KMS-11 (cell line): ENCODE measurements around the gene SLC38A6.
"Not testable (repeated sequence)": the region's sequence is repeated elsewhere in the genome, so short reads cannot be mapped to it uniquely, and the experiment has no call there.

Source experiments
- H2AFZ ChIP-seq: fragments of 200-600 bp; sonication (generic); 2 replicates; pipeline ENCODE4 v1.6.1; 2016; ENCODE audit warnings: antibody characterized with exemption, mixed run types, low read depth
- H3K27ac ChIP-seq: fragments of 200-600 bp; sonication (generic); 2 replicates; pipeline ENCODE4 v1.6.1; 2016; ENCODE audit warnings: mild to moderate bottlenecking, mixed run types
- H3K27me3 ChIP-seq: fragments of 200-600 bp; sonication (generic); 2 replicates; pipeline ENCODE4 v1.6.1; 2017; ENCODE audit warnings: mild to moderate bottlenecking, low read depth, mixed run types, moderate library complexity; ENCODE audit not compliant: insufficient read depth
- H3K36me3 ChIP-seq: fragments of 200-600 bp; sonication (generic); 2 replicates; pipeline ENCODE4 v1.6.1; 2017; ENCODE audit warnings: mild to moderate bottlenecking, mixed run types; ENCODE audit not compliant: insufficient read depth
- H3K4me1 ChIP-seq: fragments of 200-600 bp; sonication (generic); 2 replicates; pipeline ENCODE4 v1.6.1; 2016; ENCODE audit warnings: mild to moderate bottlenecking, low read depth, mixed run types; ENCODE audit not compliant: poor library complexity, severe bottlenecking
- H3K4me2 ChIP-seq: fragments of 200-600 bp; sonication (generic); 2 replicates; pipeline ENCODE4 v1.7.0; 2016; ENCODE audit warnings: mild to moderate bottlenecking, mixed run types
- H3K4me3 ChIP-seq: fragments of 200-600 bp; sonication (generic); IDR thresholded peaks from 2 replicates; pipeline ENCODE4 v1.6.1; 2017; ENCODE audit warnings: low read depth, low read length, mixed read lengths; ENCODE audit not compliant: insufficient read depth
- H3K79me2 ChIP-seq: fragments of 200-600 bp; sonication (generic); 2 replicates; pipeline ENCODE4 v1.6.1; 2016; ENCODE audit warnings: low read depth, mixed run types; ENCODE audit not compliant: insufficient read depth
- H3K9ac ChIP-seq: fragments of 200-600 bp; sonication (generic); 2 replicates; pipeline ENCODE4 v1.6.1; 2016; ENCODE audit warnings: mild to moderate bottlenecking, mixed run types
- H4K20me1 ChIP-seq: fragments of 200-600 bp; sonication (generic); 2 replicates; pipeline ENCODE4 v1.6.1; 2016; ENCODE audit warnings: mild to moderate bottlenecking, mixed run types; ENCODE audit not compliant: insufficient read depth
- TF ChIP-seq, protein P1 (sequence below): fragments of 200-600 bp; sonication (generic); conservative IDR thresholded peaks from 2 replicates; pipeline ENCODE4 v1.6.1; 2017; ENCODE audit warnings: low read depth, mild to moderate bottlenecking, antibody characterized with exemption, low read length, moderate library complexity, mixed read lengths

SLC38A6 gene

DNA sequence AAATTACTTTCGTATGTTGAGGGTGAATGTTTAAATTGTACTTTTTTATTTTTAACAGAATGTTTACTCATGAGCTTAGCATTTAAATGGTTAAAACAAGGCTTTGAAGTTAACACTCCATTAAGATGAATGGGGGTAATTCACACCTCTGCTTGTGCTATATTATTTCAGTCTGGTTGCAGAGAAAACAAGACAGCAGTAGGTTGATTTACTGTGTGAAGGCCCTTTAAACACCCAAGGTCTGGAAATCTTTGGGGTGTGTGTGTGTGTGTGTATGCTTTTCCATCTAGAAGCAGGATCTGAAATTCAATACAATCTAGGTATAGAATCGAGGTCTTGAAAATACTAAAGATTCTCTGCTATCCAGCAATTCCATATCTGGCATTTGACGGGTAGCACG is 83.8 kb downstream of the SLC38A6 start:
- TF ChIP-seq, protein P1, sequence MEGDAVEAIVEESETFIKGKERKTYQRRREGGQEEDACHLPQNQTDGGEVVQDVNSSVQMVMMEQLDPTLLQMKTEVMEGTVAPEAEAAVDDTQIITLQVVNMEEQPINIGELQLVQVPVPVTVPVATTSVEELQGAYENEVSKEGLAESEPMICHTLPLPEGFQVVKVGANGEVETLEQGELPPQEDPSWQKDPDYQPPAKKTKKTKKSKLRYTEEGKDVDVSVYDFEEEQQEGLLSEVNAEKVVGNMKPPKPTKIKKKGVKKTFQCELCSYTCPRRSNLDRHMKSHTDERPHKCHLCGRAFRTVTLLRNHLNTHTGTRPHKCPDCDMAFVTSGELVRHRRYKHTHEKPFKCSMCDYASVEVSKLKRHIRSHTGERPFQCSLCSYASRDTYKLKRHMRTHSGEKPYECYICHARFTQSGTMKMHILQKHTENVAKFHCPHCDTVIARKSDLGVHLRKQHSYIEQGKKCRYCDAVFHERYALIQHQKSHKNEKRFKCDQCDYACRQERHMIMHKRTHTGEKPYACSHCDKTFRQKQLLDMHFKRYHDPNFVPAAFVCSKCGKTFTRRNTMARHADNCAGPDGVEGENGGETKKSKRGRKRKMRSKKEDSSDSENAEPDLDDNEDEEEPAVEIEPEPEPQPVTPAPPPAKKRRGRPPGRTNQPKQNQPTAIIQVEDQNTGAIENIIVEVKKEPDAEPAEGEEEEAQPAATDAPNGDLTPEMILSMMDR, result no peak
- no peak overlapping the region for H3K27ac ChIP-seq
- H3K4me1 ChIP-seq, result no peaks in the 10 kb centered on the region
- no peak overlapping the region for H3K4me2 ChIP-seq
- H2AFZ ChIP-seq, result no peak overlapping the region
- no peak overlapping the region for H3K4me3 ChIP-seq
- H3K27me3 ChIP-seq, result no peaks in the 10 kb centered on the region
- no peak overlapping the region for H3K9ac ChIP-seq
- H4K20me1 ChIP-seq, result no peaks in the 10 kb centered on the region
- H3K36me3 ChIP-seq, result no peaks in the 10 kb centered on the region
- no peaks in the 10 kb centered on the region for H3K79me2 ChIP-seq

DNA sequence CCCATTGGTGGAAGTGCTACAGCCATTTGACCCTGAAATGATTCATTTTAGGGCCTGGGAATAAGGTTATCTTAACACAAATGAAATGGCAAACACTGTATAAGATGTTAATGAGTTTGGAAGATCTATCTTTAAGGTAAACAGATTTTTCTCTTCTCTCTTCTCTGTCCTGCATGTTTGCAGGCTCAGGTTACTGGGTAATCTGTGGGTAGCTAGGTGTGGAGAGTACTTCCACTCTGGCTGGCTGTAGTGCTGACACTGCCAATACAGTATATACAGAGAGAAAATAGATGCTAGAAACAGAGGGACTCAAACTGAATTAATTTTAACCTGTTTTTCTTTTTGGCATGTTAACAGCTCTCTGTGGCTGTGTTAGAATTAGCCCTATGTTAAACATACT is 84.6 kb downstream of the SLC38A6 start:
- H3K79me2 ChIP-seq, result no peaks in the 10 kb centered on the region
- no peaks in the 10 kb centered on the region for H3K4me1 ChIP-seq
- no peaks in the 10 kb centered on the region for H3K27me3 ChIP-seq
- no peaks in the 10 kb centered on the region for H3K36me3 ChIP-seq
- TF ChIP-seq, protein P1, result no peak
- H2AFZ ChIP-seq, result no peak overlapping the region
- no peak overlapping the region for H3K4me3 ChIP-seq
- no peak overlapping the region for H3K9ac ChIP-seq
- H3K4me2 ChIP-seq, result no peak overlapping the region
- H3K27ac ChIP-seq, result no peak overlapping the region
- H4K20me1 ChIP-seq, result no peaks in the 10 kb centered on the region

DNA sequence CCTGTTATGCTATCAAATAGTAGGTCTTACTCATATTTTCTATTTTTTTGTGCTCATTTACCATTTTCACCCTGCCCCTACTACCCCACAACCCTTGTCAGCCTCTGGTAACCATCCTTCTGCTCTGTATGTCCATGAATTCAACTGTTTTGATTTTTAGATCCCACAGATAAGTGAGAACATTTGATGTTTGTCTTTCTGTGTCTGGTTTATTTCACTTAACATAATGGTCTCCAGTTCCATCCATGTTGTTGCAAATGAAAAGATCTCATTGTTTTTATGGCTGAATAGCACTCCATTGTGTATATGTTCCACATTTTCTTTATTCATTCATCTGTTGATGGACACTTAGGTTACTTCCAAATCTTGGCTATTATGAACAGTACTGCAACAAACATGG is 91.4 kb downstream of the SLC38A6 start:
- H3K27ac ChIP-seq, H3K4me1 ChIP-seq, H4K20me1 ChIP-seq, H3K27me3 ChIP-seq, H3K4me2 ChIP-seq, H3K79me2 ChIP-seq, H3K4me3 ChIP-seq, H3K36me3 ChIP-seq, H2AFZ ChIP-seq, H3K9ac ChIP-seq: not testable (repeated sequence)

DNA sequence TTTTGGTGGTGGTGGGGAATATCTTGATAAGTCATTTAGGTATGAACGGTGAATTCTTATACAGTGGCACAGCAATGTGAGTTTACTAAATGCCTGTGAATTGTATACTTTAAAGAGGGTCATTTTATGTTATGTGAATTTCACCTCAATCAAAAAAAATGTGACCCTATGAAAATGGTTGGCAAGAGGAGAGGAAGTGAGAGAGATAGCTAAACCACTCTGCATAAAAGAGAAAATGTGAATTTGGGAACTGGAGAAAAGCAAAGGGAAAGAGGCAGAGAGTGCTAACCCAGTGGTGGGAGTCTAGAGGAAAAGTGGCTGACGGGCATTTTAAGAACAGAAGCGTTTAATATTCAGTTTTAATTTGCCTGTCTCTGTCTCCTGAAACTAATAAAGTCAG is 93.8 kb downstream of the SLC38A6 start:
- TF ChIP-seq, protein P1, result no peak
- H3K79me2 ChIP-seq, result no peaks in the 10 kb centered on the region
- no peaks in the 10 kb centered on the region for H3K4me1 ChIP-seq
- H3K4me3 ChIP-seq, result no peak overlapping the region
- no peak overlapping the region for H3K4me2 ChIP-seq
- no peak overlapping the region for H3K27ac ChIP-seq
- no peaks in the 10 kb centered on the region for H4K20me1 ChIP-seq
- no peaks in the 10 kb centered on the region for H3K36me3 ChIP-seq
- H3K27me3 ChIP-seq, result no peaks in the 10 kb centered on the region
- H2AFZ ChIP-seq, result no peak overlapping the region
- no peak overlapping the region for H3K9ac ChIP-seq

DNA sequence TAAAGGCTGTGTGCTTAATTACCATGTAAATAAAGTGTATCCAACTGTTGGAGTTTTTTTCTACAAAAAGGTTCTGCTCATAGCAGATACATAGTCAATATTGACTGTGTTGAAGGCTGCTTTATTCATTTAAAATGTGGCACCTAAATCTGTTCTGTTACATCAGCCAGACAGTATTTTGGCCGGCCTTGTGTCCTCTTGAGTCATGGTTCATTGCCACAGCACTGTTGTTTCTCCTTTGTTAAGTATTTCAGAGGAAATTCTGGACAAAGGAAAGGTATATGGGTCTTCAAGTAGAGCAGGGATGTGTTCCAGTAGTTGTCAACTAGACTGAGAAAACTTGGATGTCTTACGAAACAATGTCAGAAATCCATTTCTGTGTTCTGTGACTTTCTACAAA is 95.5 kb downstream of the SLC38A6 start:
- H4K20me1 ChIP-seq, result no peaks in the 10 kb centered on the region
- H3K27ac ChIP-seq, result no peak overlapping the region
- H3K36me3 ChIP-seq, result no peaks in the 10 kb centered on the region
- no peaks in the 10 kb centered on the region for H3K4me1 ChIP-seq
- H3K4me2 ChIP-seq, result no peak overlapping the region
- TF ChIP-seq, protein P1, result no peak
- H3K79me2 ChIP-seq, result no peaks in the 10 kb centered on the region
- H3K9ac ChIP-seq, result no peak overlapping the region
- no peaks in the 10 kb centered on the region for H3K27me3 ChIP-seq
- no peak overlapping the region for H2AFZ ChIP-seq
- H3K4me3 ChIP-seq, result no peak overlapping the region
